Measurements from ENCODE around the gene RRM1. TPM values are rescaled to one million over a fixed set of nuclear protein-coding genes. Genes with fewer than 3 reads are reported as not detected.

RRM1 gene
- total and polyA plus RNA-seq, 4 donors = 8.0 to 69.9 (median 16.3) TPM

Other genes starting within 250 kb of the RRM1 start
- gene STIM1, start 239.1 kb upstream of the RRM1 start, total RNA-seq = 10 to 100 TPM; 21.6 to 42.9 TPM
- 10 to 100 TPM; 19.7 to 28.5 TPM for gene STIM1, start 239.1 kb upstream of the RRM1 start, polyA plus RNA-seq